Measurements from ENCODE around the gene ZBTB7C. TPM values are rescaled to one million over a fixed set of nuclear protein-coding genes. Genes with fewer than 3 reads are reported as not detected.

Gene ZBTB7C
- polyA plus RNA-seq, 1 of the 3 experiments (the other 2 are of a cell fraction): 0.05 TPM

DNA sequence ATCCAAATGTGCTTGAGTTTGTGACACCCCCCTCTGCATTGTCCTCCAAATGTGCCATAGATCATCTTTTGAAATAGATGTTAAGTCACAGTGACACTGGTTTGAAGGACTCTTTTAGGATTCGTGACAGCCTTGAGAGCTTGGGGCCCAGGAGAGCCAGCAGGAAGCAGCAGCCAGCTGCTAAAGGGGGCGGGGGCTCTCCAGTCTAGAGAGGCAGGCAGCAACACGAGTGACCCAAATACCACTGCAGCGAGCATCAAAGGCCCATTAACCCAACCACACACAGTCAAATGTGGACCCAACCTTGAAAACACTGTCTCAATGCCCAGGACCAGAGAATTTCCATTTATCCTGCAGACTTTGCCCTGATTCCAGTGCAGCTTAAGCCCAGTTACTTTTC lies 75.6 kb downstream of the ZBTB7C start:
- Histone ChIP-seq H3K9me3 (no peaks in the 10 kb centered on the region), H3F3A (replicated peaks; ENCODE audit: insufficient read depth) (peaks cover 6% of the 10 kb centered on the region), H4K20me1 (ENCODE audit: insufficient read depth) (no peaks in the 10 kb centered on the region), H3K36me3 (replicated peaks in 1 of 2; ENCODE audit: control insufficient read depth in 1 of 2, insufficient read depth in 2 of 2, low read length in 1 of 2) (no peaks in the 10 kb centered on the region), H2AFZ (ENCODE audit: low read depth) (no peak overlapping the region), H3K4me3 (ENCODE audit: low read depth in 2 of 2, low read length in 1 of 2) (no peak overlapping the region), H3K9ac (no peak overlapping the region), H3K27me3 (ENCODE audit: insufficient read depth) (no peaks in the 10 kb centered on the region; the same call in 1 of the 2 replicates), H3K79me2 (ENCODE audit: insufficient read depth) (no peaks in the 10 kb centered on the region), H3K9me2 (no peaks in the 10 kb centered on the region), H3K27ac (ENCODE audit: low read depth in 2 of 2, low read length in 1 of 2) (no peak overlapping the region), H3K4me1 (ENCODE audit: control insufficient read depth in 1 of 2, insufficient read depth in 2 of 2, low read depth in 1 of 2, low read length in 1 of 2) (peaks cover 14 to 15% of the 10 kb centered on the region in 2 experiments; a peak in 3 of 4 replicates), H3K4me2 (no peak overlapping the region)
- ChIA-PET CTCF (interaction anchor here (0.6 kb wide), 1 partner anchor 55 kb away, joined by 3 read pairs; no protein-coding TSS in a partner anchor), POLR2A (no interaction called here)
- 50% methylated on average over 2 of the region's 4 CpGs for WGBS (ENCODE audit: low lambda C conversion rate)
- DNase-seq: no peak
- TF ChIP-seq NFIC (IDR thresholded peaks at IDR 0.05; ENCODE audit: borderline replicate concordance): no peak
- TF ChIP-seq EZH2phosphoT487 (IDR thresholded peaks at IDR 0.05; ENCODE audit: borderline replicate concordance, low read depth): no peak
- TF ChIP-seq, protein P1, sequence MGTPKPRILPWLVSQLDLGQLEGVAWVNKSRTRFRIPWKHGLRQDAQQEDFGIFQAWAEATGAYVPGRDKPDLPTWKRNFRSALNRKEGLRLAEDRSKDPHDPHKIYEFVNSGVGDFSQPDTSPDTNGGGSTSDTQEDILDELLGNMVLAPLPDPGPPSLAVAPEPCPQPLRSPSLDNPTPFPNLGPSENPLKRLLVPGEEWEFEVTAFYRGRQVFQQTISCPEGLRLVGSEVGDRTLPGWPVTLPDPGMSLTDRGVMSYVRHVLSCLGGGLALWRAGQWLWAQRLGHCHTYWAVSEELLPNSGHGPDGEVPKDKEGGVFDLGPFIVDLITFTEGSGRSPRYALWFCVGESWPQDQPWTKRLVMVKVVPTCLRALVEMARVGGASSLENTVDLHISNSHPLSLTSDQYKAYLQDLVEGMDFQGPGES (IDR thresholded peaks at IDR 0.05; ENCODE audit: low read depth, low read length): no peak
- TF ChIP-seq ELF1 (IDR thresholded peaks at IDR 0.05): no peak
- no peak for TF ChIP-seq MEF2A (IDR thresholded peaks at IDR 0.05; ENCODE audit: borderline replicate concordance, low read depth)
- no peak for TF ChIP-seq YY1 (IDR thresholded peaks at IDR 0.05; ENCODE audit: low read depth)
- TF ChIP-seq FOXJ3 (CRISPR knock-in tag; IDR thresholded peaks at IDR 0.05): no peak
- no peak for TF ChIP-seq GABPA (IDR thresholded peaks at IDR 0.05; ENCODE audit: low read depth)
- no peak for TF ChIP-seq RAD21 (IDR thresholded peaks at IDR 0.05; ENCODE audit: low read length)
- no peak for TF ChIP-seq CHD2 (IDR thresholded peaks at IDR 0.05; ENCODE audit: low read length, partially characterized antibody)
- TF ChIP-seq, protein P2, sequence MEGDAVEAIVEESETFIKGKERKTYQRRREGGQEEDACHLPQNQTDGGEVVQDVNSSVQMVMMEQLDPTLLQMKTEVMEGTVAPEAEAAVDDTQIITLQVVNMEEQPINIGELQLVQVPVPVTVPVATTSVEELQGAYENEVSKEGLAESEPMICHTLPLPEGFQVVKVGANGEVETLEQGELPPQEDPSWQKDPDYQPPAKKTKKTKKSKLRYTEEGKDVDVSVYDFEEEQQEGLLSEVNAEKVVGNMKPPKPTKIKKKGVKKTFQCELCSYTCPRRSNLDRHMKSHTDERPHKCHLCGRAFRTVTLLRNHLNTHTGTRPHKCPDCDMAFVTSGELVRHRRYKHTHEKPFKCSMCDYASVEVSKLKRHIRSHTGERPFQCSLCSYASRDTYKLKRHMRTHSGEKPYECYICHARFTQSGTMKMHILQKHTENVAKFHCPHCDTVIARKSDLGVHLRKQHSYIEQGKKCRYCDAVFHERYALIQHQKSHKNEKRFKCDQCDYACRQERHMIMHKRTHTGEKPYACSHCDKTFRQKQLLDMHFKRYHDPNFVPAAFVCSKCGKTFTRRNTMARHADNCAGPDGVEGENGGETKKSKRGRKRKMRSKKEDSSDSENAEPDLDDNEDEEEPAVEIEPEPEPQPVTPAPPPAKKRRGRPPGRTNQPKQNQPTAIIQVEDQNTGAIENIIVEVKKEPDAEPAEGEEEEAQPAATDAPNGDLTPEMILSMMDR (IDR thresholded peaks at IDR 0.05): no peak
- no peak for TF ChIP-seq RCOR1 (IDR thresholded peaks at IDR 0.05; ENCODE audit: low read length)

DNA sequence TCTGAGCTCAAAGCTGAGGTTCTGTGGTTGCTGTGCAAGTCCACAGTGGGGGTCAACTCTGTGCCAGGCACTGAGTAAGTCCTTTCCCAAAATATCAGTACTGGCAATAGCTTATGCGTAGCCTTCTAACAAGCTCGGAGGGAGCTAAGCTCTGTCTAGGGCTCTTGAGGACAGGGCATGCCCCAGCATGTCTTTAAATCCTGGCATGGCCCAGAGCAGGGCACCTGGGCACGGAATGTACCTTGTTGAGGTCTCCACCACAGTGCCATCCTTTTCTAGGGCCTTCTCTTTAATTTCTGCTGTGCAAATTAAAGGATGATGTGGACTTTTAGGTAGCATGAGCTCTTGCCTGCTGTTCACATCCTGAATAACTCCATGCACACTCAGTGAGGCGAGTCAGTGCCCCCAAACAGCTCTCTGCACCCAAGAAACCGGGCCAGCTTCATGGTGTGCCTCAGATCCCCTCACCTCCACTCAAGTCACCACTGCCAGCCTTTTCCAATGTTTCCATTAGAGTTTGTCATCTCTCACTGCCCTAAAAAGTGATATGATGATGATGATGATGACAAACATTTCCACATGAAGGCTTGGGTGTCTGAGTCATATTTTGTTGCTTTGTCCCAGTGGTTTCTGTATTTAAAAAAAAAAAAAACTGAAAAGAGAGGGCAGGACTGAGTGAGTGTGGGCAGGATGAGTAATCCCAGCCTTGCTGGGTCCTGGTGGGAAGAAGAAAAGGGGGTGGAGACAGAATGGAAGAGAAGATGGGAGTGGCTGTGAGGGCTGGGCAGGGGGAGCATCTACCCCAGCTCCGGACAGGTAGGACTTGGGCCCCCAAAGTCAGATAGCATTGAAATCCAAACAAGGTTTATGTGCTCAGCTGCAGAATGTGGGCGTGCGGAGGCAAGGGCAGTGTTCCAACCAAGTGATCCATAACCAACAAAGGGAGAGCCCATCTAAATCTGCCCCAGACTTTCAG lies 78.9 kb downstream of the ZBTB7C start:
- H3K27ac ChIP-seq (ENCODE audit: low read depth in 2 of 2, low read length in 1 of 2): peak overlapping the region in 1 of 2 experiments; percentile 51; a peak in 2 of 4 replicates
- peaks cover 17 to 18% of the 10 kb centered on the region in 2 experiments for H3K4me1 ChIP-seq (ENCODE audit: control insufficient read depth in 1 of 2, insufficient read depth in 2 of 2, low read depth in 1 of 2, low read length in 1 of 2)
- H3K36me3 ChIP-seq (replicated peaks in 1 of 2; ENCODE audit: control insufficient read depth in 1 of 2, insufficient read depth in 2 of 2, low read length in 1 of 2): no peaks in the 10 kb centered on the region
- no peaks in the 10 kb centered on the region; the same call in 1 of the 2 replicates for H3K27me3 ChIP-seq (ENCODE audit: insufficient read depth)
- no peaks in the 10 kb centered on the region for H3K9me3 ChIP-seq
- H3K9me2 ChIP-seq: no peaks in the 10 kb centered on the region
- 78% methylated on average over 6 of the region's 8 CpGs for WGBS (ENCODE audit: low lambda C conversion rate)
- no peak for DNase-seq
- TF ChIP-seq JUND (IDR thresholded peaks at IDR 0.05): peak; percentile 85
- TF ChIP-seq EP300 (IDR thresholded peaks at IDR 0.05; ENCODE audit: borderline replicate concordance in 1 of 2, low read depth in 1 of 2, low read length in 1 of 2): peak in 1 of 2 experiments; percentile 49; a peak in 1 of 4 replicates
- no peak for TF ChIP-seq NRF1 (IDR thresholded peaks at IDR 0.05; ENCODE audit: low read depth, low read length)
- TF ChIP-seq FOSL2 (IDR thresholded peaks at IDR 0.05; ENCODE audit: borderline replicate concordance, low read depth): peak; percentile 88
- TF ChIP-seq NFIC (IDR thresholded peaks at IDR 0.05; ENCODE audit: borderline replicate concordance): peak; percentile 35; the same call in 1 of the 2 replicates
- peak; percentile 66 for TF ChIP-seq TCF12 (IDR thresholded peaks at IDR 0.05)
- TF ChIP-seq, protein P3, sequence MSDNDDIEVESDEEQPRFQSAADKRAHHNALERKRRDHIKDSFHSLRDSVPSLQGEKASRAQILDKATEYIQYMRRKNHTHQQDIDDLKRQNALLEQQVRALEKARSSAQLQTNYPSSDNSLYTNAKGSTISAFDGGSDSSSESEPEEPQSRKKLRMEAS (IDR thresholded peaks at IDR 0.05; ENCODE audit: low read depth): peak; percentile 21; the same call in 1 of the 2 replicates
- TF ChIP-seq, protein P4, sequence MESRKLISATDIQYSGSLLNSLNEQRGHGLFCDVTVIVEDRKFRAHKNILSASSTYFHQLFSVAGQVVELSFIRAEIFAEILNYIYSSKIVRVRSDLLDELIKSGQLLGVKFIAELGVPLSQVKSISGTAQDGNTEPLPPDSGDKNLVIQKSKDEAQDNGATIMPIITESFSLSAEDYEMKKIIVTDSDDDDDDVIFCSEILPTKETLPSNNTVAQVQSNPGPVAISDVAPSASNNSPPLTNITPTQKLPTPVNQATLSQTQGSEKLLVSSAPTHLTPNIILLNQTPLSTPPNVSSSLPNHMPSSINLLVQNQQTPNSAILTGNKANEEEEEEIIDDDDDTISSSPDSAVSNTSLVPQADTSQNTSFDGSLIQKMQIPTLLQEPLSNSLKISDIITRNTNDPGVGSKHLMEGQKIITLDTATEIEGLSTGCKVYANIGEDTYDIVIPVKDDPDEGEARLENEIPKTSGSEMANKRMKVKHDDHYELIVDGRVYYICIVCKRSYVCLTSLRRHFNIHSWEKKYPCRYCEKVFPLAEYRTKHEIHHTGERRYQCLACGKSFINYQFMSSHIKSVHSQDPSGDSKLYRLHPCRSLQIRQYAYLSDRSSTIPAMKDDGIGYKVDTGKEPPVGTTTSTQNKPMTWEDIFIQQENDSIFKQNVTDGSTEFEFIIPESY (IDR thresholded peaks at IDR 0.05; ENCODE audit: borderline replicate concordance, low read depth): no peak
- TF ChIP-seq, protein P5, sequence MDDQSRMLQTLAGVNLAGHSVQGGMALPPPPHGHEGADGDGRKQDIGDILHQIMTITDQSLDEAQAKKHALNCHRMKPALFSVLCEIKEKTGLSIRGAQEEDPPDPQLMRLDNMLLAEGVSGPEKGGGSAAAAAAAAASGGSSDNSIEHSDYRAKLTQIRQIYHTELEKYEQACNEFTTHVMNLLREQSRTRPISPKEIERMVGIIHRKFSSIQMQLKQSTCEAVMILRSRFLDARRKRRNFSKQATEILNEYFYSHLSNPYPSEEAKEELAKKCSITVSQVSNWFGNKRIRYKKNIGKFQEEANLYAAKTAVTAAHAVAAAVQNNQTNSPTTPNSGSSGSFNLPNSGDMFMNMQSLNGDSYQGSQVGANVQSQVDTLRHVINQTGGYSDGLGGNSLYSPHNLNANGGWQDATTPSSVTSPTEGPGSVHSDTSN (IDR thresholded peaks at IDR 0.05): peak; percentile 66
- H3K4me2 ChIP-seq: peak overlapping the region; percentile 39; the same call in 1 of the 2 replicates
- no peaks in the 10 kb centered on the region for H4K20me1 ChIP-seq (ENCODE audit: insufficient read depth)
- CTCF ChIA-PET: interaction anchor here (0.8 kb wide), 1 partner anchor 81 kb away, joined by 4 read pairs; no protein-coding TSS in a partner anchor
- peaks cover 11% of the 10 kb centered on the region for H3F3A ChIP-seq (replicated peaks; ENCODE audit: insufficient read depth)
- POLR2A ChIA-PET: no interaction called here
- no peak overlapping the region for H3K4me3 ChIP-seq (ENCODE audit: low read depth in 2 of 2, low read length in 1 of 2)
- H3K79me2 ChIP-seq (ENCODE audit: insufficient read depth): no peaks in the 10 kb centered on the region
- no peak overlapping the region for H2AFZ ChIP-seq (ENCODE audit: low read depth)
- no peak overlapping the region for H3K9ac ChIP-seq

All from SK-N-SH (cell line).